Stromal cell of bone marrow (primary cell): ENCODE results near the gene OR10AD1.
A peak's percentile ranks its signal among the peaks of the same experiment; 100 is the strongest.
"Not testable (repeated sequence)": the region's sequence is repeated elsewhere in the genome, so short reads cannot be mapped to it uniquely, and the experiment has no call there.

Source experiments
- DNase-seq: peaks from one replicate; pipeline ENCODE4 v3.0.0-alpha.2; 2012; ENCODE audit warnings: low read depth

The OR10AD1 gene, protein sequence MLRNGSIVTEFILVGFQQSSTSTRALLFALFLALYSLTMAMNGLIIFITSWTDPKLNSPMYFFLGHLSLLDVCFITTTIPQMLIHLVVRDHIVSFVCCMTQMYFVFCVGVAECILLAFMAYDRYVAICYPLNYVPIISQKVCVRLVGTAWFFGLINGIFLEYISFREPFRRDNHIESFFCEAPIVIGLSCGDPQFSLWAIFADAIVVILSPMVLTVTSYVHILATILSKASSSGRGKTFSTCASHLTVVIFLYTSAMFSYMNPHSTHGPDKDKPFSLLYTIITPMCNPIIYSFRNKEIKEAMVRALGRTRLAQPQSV

DNA sequence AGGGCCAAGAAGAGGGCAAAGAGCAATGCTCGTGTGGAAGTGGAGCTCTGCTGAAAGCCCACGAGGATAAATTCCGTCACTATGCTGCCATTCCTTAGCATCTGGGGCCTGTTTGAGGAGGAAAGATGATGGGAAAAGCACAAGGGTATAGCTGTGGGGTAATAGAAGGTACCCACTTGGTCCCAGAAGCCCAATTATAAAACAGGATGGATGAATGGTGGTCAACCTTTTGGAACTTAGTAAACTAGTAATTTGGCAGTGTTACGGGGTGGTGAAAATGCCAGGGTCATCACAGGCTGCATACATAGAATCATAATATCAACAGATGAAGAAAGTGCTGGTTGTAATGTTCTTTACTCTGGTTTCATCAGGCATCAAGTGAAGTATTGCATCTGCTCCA is at the start of gene OR10AD1:
Gene OR10AD1 (minus strand): TSS at position 101 of the 400 bp plus-strand sequence. CDS start 0 bp downstream, at position 101.
- DNase-seq, result no peak

DNA sequence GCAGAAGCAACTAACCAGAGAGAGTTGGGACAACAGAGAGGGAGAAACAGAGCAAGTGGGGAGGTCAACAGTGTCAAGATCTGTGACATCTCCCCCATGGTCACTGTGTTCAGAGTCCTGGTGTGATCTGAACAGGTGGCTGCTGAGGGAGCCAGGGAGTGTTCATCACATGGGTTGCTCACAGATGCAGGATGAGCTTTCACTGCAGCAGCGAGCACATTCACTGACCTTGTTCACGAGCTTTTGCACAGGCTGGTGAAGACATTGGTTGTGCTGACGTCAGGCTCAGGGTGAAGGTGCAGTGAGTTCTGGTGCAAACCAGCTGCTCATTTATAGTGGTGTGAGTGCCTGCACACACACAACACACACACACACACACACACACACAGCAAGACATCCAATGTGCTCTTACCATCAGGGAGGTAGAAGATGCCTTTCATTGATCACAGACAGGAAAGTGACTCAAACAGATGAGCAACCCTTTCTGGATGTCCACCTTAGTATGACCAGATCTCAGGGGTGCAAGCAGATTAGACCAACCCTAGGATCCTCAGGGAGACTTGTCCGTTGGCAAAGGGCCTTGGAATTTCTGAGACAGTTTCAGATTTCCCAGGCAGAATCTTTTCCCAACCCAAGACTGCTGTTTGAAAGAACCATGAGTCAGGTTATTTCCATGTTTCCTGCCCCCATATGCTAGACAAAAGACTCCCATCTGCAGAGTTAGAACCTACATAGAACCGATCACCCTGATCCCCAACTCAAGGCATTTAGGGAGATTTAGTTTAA is 44.3 kb upstream of the OR10AD1 start:
- DNase-seq, result no peak

DNA sequence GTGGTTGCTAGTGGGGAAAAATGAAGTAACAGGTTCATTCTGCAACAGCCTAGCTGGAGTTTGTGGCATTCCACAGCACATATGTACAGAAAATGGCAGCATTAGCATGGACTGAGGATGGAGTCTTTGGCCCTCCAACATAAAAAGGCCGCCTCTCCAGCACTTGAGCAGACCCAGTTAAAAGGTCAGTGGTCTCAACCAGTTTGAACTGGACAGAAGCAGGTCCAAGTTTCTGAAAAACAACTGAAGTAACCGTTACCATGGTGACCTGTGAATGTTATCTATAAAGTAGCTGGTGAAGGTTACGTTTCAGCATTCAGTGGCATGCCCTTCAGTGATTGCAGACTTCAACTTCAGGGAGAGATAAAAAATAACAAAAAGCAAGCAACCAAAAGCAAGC is 34.1 kb upstream of the OR10AD1 start:
- no peak for DNase-seq

DNA sequence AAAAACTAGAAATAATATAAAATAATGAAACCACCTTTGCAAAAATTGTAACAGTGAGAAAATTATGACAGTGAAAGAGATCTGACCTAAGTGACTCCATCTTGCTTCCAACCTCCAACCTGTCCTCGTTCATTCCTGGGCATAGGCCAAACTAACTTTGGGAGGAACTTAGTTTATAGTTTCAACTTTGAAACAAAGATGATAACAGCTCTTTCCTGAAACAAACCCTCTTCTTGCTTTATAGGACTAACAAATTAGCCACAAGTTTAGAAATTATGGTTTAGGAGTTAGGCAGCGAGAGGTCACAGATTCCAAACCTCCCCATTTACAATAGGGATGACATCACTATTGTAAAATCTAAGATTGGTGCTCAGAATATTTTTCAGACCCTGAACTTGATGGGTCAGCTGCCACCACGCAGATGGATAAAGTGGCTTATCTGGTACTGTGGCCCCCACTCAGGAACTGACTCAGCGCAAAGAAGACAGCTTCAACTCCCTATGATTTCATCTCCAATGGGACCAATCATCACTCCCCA is 32.8 kb upstream of the OR10AD1 start:
- no peak for DNase-seq

DNA sequence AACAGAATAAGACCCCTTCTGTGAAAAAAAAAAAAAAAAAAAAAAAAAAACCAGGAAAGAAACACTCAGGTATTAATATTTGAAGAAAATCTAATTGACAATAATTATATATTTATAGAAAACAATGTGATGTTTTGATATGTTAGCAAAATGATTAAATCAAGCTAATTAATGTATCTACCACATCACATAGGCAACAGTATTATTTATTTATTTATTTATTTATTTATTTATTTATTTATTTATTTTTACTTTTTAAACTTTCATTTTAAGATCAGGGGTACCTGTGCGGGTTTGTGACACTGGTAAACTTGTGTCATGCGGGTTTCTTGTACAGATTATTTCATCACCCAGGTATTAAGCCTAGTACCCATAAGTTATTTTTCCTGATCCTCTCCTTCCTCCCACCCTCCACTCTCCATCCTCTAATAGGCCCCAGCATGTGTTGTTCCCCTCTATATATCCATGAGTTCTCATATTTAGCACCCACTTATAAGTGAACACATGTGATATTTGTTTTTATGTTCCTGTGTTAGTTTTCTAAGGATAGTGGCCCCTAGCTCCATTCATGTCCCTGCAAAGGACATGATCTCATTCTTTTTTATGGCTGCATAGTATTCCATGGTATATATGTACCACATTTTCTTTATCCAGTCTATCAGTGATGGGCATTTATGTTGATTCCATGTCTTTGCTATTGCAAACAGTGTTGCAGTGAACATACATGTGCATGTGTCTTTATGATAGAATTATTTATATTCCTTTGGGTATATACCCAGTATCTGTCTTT is 28.3 kb upstream of the OR10AD1 start:
- DNase-seq, result not testable (repeated sequence)

DNA sequence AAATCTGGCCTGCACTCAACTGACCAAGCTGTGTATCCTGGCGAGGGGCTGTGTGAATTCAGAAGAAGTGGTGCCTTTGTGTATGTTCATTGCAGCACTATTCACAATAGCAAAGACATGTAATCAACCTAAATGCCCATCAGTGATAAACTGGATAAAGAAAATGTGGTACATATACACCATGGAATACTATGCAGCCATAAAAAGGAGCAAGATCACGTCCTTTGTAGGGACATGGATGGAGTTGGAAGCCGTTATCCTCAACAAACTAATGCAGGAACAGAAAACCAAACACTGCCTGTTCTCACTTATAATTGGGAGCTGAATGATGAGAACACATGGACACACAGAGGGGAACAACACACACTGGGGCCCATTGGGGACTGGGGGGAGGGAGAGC is 21.4 kb upstream of the OR10AD1 start:
- not testable (repeated sequence) for DNase-seq

DNA sequence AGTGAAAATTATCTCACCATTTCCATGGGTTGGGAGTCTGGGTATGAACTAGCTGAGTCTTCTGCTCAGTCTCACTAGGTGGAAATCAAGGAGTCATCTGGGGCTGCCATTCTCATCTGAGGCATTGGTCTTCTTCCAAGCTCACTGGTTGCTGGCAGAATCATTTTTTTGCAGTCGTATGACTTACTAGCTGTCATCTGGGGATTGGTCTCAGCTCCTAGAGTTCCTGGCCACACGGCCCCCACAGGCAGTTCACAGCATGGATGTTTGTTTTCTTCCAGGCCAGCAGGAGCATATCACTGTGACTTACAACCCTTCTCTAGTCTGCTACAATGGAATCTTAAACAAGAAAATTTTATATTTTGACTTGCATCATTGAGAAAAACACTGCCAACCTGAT is 18.6 kb upstream of the OR10AD1 start:
- DNase-seq, result no peak

DNA sequence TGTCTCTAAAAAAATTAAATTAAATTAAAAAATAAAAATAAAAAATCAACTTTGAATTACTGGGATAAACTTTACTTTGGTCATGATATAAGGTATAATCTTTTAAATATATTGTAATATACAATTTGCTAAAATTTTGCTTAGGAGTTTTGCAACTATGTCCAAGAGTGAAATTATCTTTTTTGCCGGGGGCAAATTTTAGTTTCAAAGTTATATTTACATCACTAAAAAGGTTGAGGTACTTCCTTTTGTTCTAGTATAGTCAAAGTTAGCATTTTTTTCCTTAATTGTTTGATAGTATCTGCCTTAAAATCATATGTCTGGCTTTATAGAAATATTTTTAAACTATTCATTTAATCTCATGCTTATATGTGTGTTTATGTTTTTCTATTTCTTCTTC is 17.6 kb upstream of the OR10AD1 start:
- no peak for DNase-seq

DNA sequence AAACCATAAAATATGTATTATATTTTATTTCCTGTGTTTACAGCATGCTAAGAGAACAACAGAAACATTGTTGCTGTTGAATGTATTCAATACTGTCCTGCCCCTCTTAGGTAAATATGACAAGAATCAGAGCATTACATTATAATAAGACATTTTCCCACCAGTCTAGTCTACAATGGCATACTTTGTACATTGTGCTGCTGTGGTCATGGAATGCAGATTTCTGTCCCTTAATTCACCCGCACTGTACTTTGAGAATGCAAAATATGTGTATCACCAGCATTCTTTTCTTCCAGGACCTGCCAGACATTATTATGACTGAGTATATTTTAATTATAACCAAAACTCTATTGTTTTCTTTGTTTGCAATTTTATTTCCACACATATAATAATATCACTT is 16.5 kb upstream of the OR10AD1 start:
- DNase-seq, result no peak

DNA sequence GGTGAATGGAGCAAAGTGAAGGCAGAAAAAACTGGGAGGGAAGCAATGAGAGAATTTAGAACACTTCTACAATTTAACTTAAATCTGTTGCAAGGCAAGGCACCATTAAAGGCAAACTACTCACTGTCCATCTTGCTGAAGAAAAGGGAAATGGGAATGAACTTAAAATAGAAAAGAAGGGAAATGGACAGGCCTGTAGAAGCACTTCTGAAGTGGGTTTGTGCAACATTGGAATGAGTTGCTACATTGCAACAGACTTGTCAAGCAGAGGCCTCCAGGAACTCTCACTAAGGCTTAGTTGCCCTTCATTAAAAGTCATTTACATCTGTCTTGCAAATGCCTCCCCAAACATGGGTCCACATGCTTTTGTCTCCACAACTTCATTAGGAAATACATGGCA is 13.7 kb upstream of the OR10AD1 start:
- no peak for DNase-seq

DNA sequence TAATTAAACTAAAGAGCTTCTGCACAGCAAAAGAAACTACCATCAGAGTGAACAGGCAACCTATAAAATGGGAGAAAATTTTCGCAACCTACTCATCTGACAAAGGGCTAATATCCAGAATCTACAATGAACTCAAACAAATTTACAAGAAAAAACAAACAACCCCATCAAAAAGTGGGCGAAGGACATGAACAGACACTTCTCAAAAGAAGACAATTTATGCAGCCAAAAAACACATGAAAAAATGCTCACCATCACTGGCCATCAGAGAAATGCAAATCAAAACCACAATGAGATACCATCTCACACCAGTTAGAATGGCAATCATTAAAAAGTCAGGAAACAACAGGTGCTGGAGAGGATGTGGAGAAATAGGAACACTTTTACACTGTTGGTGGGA is 6.4 kb upstream of the OR10AD1 start:
- not testable (repeated sequence) for DNase-seq

DNA sequence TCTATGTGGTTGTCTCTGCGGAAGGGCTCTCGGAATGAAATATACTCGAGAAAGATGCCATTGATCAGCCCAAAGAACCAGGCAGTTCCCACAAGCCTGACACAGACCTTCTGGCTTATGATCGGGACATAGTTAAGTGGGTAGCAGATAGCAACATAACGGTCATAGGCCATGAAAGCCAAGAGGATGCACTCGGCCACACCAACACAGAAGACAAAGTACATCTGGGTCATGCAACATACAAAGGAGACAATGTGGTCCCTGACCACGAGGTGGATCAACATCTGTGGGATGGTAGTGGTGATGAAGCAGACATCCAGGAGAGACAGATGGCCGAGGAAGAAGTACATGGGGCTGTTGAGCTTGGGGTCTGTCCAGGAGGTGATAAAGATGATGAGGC is 326 bp downstream of the OR10AD1 start:
- DNase-seq, result no peak

DNA sequence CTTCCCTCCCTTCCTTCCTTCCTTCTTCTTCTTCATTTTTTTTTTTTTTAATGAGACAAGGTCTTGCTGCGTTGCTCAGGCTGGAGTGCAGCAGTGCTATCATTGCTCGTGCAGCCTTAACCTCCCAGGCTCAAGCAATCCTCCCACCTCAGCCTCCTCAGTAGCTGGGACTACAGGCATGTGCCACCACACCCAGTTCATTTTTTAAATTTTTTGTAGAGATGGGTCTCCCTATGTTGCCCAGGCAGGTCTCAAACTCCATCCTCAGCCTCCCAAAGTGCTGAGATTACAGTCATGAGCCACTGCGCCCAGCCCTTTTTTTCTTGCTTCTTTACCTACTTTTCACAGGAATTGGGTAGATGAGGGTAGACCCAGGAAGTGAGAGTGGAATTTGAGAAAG is 1.6 kb downstream of the OR10AD1 start:
- DNase-seq, result no peak

DNA sequence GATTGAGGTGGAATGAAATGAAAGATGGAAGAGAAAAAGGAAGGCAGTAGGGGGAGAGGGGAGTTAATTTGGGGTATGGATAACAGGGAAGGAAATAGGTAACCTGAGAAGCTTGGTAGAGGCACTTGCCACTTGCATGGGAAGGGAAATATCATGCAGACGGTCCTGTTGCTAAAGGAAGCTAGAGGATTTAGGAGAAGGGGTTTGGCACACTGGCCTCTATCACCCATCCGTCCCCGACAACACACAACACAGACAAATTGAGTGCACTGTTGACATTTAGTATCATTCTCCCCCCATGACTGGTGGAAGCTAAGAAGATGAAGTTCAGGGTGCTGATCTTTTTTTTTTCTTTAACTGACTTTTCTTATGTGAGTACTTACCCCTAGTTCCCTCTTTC is 2.0 kb downstream of the OR10AD1 start:
- DNase-seq, result no peak

DNA sequence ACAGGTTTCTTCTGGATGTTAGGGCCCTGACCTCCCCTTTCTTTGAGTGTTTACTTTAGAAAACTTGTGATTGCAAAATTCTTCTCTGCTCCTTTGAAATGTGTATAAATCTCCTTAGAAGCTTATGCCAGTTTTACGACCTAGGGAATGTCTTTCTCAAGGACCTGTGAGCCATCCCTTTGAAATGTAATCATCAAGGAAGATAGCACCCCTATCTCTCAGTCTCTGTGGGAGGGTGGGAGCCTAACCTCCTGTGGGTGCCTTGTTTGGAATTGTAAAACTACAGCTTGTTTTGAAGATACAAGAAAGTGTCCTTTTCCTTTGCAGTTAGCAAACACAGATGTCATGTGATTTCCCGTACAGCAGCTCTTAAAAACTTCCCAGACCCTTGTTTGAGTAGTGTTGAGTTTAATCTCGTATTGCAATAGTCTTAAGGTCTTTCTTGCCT is 3.3 kb downstream of the OR10AD1 start:
- DNase-seq, result no peak

DNA sequence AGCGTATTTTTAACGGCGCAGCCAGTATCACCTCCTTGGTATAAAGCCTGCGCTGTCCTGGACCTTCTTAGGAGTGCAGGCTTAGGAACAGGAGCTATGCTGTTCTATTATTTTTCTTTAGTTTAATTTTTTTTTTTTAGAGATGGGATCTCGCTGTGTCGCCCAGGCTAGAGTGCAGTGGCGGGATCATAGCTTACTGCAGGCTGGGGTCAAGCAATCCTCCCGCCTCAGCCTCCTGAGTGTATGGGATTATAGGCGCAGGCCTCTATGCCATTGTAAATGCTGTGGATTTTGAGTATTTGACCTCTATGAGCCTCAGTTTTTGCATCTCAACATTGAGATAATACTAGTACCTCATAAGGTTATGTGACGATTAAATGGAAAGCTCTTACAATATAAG is 4.1 kb downstream of the OR10AD1 start:
- DNase-seq, result no peak

DNA sequence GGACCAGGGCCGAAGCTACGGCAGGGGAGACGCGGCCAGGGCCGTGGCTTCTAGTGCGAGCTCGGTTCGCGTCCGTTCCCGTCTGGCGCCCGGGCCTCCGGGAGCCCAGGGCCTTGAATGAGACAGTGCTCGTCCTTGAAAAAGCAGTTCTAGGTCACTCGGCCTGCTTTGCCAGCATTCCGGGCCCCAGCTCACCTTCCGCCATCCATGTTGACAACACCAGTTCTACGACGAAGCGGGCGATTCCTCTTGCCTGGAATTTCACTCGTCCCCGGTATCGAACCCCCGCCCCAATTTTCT is 4.5 kb downstream of the OR10AD1 start:
- DNase-seq, result no peak

DNA sequence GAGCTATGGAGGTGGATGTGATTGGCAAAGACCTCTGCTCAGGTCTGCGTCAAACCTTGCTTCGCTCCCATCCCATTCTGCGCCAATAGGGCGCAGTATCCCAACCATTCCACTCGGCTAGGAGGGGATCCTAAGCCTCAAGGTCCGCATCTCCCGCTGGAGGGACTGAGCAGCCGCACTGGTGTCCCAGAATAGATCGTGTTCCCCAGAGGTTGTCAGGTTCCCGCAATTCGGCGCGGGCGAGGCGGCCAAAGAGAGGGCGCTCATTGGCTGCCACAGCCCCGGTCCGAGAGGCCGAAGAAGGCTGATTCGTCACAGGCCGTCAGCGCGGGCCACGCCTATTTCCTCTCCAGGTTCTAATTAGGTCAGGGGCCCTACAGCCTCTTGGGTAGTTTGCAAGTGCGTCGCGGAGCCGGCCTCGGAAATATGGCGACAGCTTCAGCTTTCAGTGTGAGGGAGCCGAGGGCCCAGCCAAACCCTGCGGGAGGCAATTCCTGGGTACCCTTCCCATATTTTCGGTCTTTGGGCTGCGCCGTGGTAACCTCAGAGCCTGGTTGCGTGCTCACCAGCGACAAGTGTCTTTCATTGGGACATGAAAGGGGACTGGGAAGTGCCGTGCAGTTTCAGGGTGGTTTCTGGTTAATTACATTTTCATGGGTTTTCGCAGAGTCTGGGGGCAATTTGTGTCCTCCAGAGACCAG is 5.0 kb downstream of the OR10AD1 start:
- peak; percentile 92 for DNase-seq

DNA sequence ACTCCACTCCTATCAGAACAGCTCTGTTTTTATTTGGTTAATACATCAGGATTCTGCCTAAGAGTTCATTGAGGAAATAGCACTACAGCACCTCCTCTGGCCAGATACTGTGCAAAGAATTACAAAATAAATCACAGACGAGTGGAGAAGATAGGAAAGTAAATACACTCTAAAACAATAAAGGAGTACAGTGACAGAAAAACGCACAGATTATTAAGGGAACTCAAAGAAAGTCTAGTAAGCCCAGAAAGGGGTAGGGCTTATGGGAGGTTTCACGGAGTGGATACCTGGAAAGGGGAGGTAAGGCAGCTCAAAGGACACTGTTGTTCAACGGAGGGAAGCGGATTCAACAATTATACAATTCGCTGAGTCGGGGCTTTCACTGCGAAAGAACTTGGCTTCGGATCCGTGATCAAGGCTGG is 5.5 kb downstream of the OR10AD1 start:
- peak; percentile 31 for DNase-seq

DNA sequence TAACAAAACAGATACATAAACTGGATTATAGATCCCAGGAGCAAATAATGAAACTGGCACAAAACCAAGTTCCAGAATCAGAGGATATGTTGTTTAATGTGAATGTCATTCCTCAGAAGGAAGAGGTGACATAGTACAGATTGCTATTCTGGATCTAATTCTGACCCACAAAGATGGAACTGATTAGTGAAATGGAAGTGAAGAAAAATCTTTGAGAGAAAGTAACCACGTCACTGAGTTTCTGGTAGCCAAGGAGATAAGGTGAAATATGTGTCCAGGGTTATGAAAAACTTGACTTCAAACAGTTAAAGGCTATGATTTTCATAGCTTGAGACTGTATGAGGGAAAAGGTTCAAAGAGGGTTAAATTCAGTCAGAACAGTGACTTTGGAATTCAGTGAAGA is 8.3 kb downstream of the OR10AD1 start:
- no peak for DNase-seq

DNA sequence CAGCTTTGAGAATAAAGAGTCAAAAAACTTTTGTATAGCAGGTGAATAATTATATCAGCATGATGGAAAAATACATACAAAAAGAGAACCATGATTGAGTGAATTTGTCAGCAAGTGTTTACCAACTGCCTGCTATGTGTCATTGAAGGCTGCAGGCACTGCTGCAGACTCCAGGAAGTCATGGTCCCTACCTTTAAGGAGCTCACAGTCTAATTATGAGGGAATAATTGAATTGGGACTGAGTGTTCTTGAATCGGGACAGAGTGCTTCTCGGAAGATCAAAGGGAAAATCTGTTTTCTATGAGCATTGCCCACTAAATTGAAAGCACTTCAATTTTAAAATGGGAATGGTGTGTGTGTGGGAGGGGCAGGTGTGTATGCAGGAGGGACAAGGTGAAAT is 9.5 kb downstream of the OR10AD1 start:
- no peak for DNase-seq

DNA sequence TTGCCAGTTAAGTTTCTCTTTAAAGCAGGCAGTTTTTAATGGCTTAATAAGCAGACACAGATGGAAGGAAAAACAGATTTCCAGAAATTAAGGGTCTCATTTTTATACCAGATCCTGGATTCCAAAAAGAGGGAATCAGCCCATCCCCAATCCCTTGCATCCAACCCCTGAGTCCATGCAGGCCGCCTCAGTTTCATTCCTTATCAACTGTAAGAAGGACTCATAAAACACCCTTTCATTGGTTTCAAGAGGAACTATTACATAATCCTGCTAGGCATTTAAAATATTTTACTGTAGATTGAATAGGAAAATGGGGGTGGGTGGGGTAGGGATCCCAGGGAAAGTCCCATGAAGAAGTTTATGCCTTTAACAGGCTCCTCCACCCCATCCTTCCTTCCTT is 10.2 kb downstream of the OR10AD1 start:
- no peak for DNase-seq
